NB4 (cell line): ENCODE results near the gene PTPN20.

ENCODE experiments used
- CTCF ChIP-seq: IDR thresholded peaks from one replicate; pipeline ENCODE4 v1.5.1; 2012; ENCODE audit warnings: low read depth, low read length
- POLR2A ChIP-seq: IDR thresholded peaks from 2 replicates; pipeline ENCODE4 v1.6.1; 2011; ENCODE audit warnings: mild to moderate bottlenecking; ENCODE audit not compliant: insufficient read length; ENCODE audit errors: extremely low read depth

GRCh38 chr10:47042199-47042473, 130.9 kb downstream of the PTPN20 start:
- TF ChIP-seq CTCF: no peak
- TF ChIP-seq POLR2A: no peak
